Lower lobe of right lung (tissue), 2 donors: ENCODE results near the gene MYH15. TPM values are rescaled to one million over a fixed set of nuclear protein-coding genes. Genes with fewer than 3 reads are reported as not detected.

Experiments
- ATAC-seq, 2 donors: fragments of 200-7000 bp; cut with Tn5 transposase; one replicate each; pipeline ENCODE4 v1.9.1; 2020 to 2022; ENCODE audit warnings: mild to moderate bottlenecking in 2 of 2, moderate library complexity in 2 of 2
- DNase-seq: peaks from one replicate; pipeline ENCODE4 v3.0.0-alpha.2; 2020
- H3K27ac ChIP-seq: fragments of 200-600 bp; one replicate; pipeline ENCODE4 v1.8.0; 2022
- H3K27me3 ChIP-seq: fragments of 200-600 bp; one replicate; pipeline ENCODE4 v1.8.0; 2022; ENCODE audit warnings: low read depth
- H3K36me3 ChIP-seq: fragments of 200-600 bp; one replicate; pipeline ENCODE4 v1.8.0; 2022; ENCODE audit warnings: mild to moderate bottlenecking
- H3K4me1 ChIP-seq: fragments of 200-600 bp; one replicate; pipeline ENCODE4 v1.8.0; 2022
- H3K4me3 ChIP-seq: fragments of 200-600 bp; one replicate; pipeline ENCODE4 v1.8.0; 2022; ENCODE audit warnings: mild to moderate bottlenecking
- H3K9me3 ChIP-seq: fragments of 200-600 bp; one replicate; pipeline ENCODE4 v1.8.0; 2022
- intact Hi-C: fragments of 100-400 bp; cut with DNase I; formaldehyde crosslinking; loops from one replicate; pipeline ENCODE4 v1.11.0; 2022
- total RNA-seq: library from RNA; stranded (reverse); fragmentation: NEBNext Ultra II Directional; extraction: Animal tissue kit (Norgen Biotek cat#: 25700); gene quantifications from one replicate; pipeline ENCODE4 v1.2.1, GENCODE V29; 2021
- TF ChIP-seq, protein P1 (sequence below): fragments of 200-600 bp; IDR thresholded peaks from one replicate; pipeline ENCODE4 v1.8.0; 2022; ENCODE audit warnings: antibody characterized with exemption, mild to moderate bottlenecking
- donor health status: DM: no; HTN: yes; CAD: no; lungs with severe emphysema.

Gene MYH15
- total RNA-seq, 1 donor from 2014 or later = 1.0 TPM

DNA sequence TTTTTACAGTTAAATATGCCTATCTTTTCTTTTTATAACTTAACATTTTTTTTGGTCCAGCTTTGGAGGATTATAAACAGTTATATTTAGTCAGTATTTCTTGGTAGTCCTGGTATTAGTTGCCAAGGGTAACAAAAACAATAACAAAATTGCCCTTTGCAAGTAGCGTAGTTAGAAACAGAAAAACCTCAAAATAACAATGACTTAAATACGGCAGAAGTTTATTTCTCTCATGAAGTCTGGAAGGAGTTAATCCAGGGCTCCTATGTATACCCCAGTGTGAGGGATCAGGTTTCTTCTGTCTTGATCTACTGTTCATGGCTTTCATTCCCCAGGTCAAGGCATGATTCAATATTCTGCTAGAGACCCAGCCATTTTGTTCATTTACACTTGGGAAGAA, 14.1 kb upstream of the MYH15 start:
- no peaks in the 10 kb centered on the region for H3K36me3 ChIP-seq
- ATAC-seq = no peak
- no peaks in the 10 kb centered on the region for H3K27me3 ChIP-seq
- no peak for DNase-seq
- TF ChIP-seq, protein P1, sequence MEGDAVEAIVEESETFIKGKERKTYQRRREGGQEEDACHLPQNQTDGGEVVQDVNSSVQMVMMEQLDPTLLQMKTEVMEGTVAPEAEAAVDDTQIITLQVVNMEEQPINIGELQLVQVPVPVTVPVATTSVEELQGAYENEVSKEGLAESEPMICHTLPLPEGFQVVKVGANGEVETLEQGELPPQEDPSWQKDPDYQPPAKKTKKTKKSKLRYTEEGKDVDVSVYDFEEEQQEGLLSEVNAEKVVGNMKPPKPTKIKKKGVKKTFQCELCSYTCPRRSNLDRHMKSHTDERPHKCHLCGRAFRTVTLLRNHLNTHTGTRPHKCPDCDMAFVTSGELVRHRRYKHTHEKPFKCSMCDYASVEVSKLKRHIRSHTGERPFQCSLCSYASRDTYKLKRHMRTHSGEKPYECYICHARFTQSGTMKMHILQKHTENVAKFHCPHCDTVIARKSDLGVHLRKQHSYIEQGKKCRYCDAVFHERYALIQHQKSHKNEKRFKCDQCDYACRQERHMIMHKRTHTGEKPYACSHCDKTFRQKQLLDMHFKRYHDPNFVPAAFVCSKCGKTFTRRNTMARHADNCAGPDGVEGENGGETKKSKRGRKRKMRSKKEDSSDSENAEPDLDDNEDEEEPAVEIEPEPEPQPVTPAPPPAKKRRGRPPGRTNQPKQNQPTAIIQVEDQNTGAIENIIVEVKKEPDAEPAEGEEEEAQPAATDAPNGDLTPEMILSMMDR = no peak
- intact Hi-C loops = no loop called here
- H3K4me1 ChIP-seq = peaks cover 6% of the 10 kb centered on the region
- no peaks in the 10 kb centered on the region for H3K9me3 ChIP-seq
- no peak overlapping the region for H3K27ac ChIP-seq
- H3K4me3 ChIP-seq = no peak overlapping the region

- Histone ChIP-seq H3K36me3 (no peaks in the 10 kb centered on the region), H3K27ac (no peak overlapping the region), H3K4me1 (no peaks in the 10 kb centered on the region), H3K27me3 (no peaks in the 10 kb centered on the region), H3K4me3 (no peak overlapping the region), H3K9me3 (no peaks in the 10 kb centered on the region)
- no peak for ATAC-seq
- TF ChIP-seq, protein P1 = no peak
- intact Hi-C loops = no loop called here
- DNase-seq = no peak
Observed at GRCh38 chr3:108518895-108519294, 8.5 kb upstream of the MYH15 start.

GRCh38 chr3:108516881-108517280, 6.5 kb upstream of the MYH15 start:
- ATAC-seq = no peak
- Histone ChIP-seq H3K9me3 (no peaks in the 10 kb centered on the region), H3K4me1 (peaks cover 4% of the 10 kb centered on the region), H3K36me3 (no peaks in the 10 kb centered on the region), H3K27me3 (no peaks in the 10 kb centered on the region), H3K27ac (no peak overlapping the region), H3K4me3 (no peak overlapping the region)
- no peak for DNase-seq
- TF ChIP-seq, protein P1 = no peak
- intact Hi-C loops = no loop called here

DNA sequence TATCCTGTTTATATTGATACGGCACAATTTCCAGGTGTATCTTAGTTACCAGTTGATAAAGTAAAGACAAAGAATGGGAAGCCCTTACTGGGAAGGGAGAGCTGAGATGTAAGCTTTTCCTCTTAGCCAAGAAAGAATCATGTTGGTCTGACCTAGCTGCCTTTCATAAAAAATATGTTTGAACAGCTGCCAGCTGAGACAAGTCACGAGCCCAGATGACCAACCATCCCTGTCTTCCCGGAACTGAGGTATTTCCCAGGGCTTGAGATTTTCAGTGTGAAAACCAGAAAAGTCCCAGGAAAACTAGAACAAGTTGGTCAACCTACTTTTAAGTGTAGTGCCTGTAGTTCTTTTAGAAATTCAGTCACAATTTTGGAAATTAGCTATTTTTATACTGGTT, 3.6 kb upstream of the MYH15 start:
- Histone ChIP-seq H3K27me3 (no peaks in the 10 kb centered on the region), H3K4me3 (no peak overlapping the region), H3K4me1 (peaks cover 4% of the 10 kb centered on the region), H3K27ac (no peak overlapping the region), H3K9me3 (no peaks in the 10 kb centered on the region), H3K36me3 (no peaks in the 10 kb centered on the region)
- intact Hi-C loops = no loop called here
- TF ChIP-seq, protein P1 = no peak
- ATAC-seq (no peak), DNase-seq (no peak)

- intact Hi-C loops = no loop called here
- Histone ChIP-seq H3K4me3 (no peak overlapping the region), H3K4me1 (peaks cover 4% of the 10 kb centered on the region), H3K36me3 (no peaks in the 10 kb centered on the region), H3K27ac (no peak overlapping the region), H3K9me3 (no peaks in the 10 kb centered on the region), H3K27me3 (no peaks in the 10 kb centered on the region)
- no peak for DNase-seq
- ATAC-seq = no peak
- TF ChIP-seq, protein P1 = no peak
Observed at GRCh38 chr3:108512671-108513070, 2.3 kb upstream of the MYH15 start.

GRCh38 chr3:108511490-108511889, 1.1 kb upstream of the MYH15 start:
- ATAC-seq (no peak), DNase-seq (no peak)
- intact Hi-C loops = no loop called here
- TF ChIP-seq, protein P1 = no peak
- Histone ChIP-seq H3K27ac (no peak overlapping the region), H3K4me3 (no peak overlapping the region), H3K27me3 (no peaks in the 10 kb centered on the region), H3K36me3 (no peaks in the 10 kb centered on the region), H3K4me1 (peaks cover 4% of the 10 kb centered on the region), H3K9me3 (no peaks in the 10 kb centered on the region)
